ENCODE results near the gene SMYD3.

GRCh38 chr1:246377625-246378153, 129.4 kb downstream of the SMYD3 start:
- TF ChIP-seq CTCF (IDR thresholded peaks at IDR 0.05) (no peak), EP300 (IDR thresholded peaks at IDR 0.05) (no peak), POLR2A (IDR thresholded peaks at IDR 0.05; ENCODE audit: low read depth) (no peak), POLR2AphosphoS5 (IDR thresholded peaks at IDR 0.05) (no peak)
